Measurements from ENCODE around the gene WNT3.

The WNT3 gene

GRCh38 chr17:46732160-46732559 is 86.3 kb downstream of the WNT3 start:
- DNase-seq (ENCODE audit: low spot score) = no peak

GRCh38 chr17:46730679-46731078 is 87.8 kb downstream of the WNT3 start:
- no peak for DNase-seq (ENCODE audit: low spot score)

GRCh38 chr17:46730026-46730425 is 88.5 kb downstream of the WNT3 start:
- DNase-seq (ENCODE audit: low spot score) = no peak

GRCh38 chr17:46727572-46728348 is 90.7 kb downstream of the WNT3 start:
- DNase-seq (ENCODE audit: low spot score) = no peak

GRCh38 chr17:46726206-46726605 is 92.3 kb downstream of the WNT3 start:
- no peak for DNase-seq (ENCODE audit: low spot score)

- DNase-seq (ENCODE audit: low spot score) = no peak
These were observed 95.7 kb downstream of the WNT3 start for GRCh38 chr17:46722662-46723285.

GRCh38 chr17:46720408-46720807 is 98.1 kb downstream of the WNT3 start:
- DNase-seq (ENCODE audit: low spot score) = no peak

GRCh38 chr17:46719891-46720290 is 98.6 kb downstream of the WNT3 start:
- DNase-seq (ENCODE audit: low spot score) = no peak

GRCh38 chr17:46717999-46718398 is 100.5 kb downstream of the WNT3 start:
- no peak for DNase-seq (ENCODE audit: low spot score)
